Endothelial cell of umbilical vein (primary cell): ENCODE results near the gene TMEM145. TPM values are rescaled to one million over a fixed set of nuclear protein-coding genes. Genes with fewer than 3 reads are reported as not detected.

ENCODE experiments used
- BruUV-seq: library from RNA; stranded (reverse); fragments of 400-500 nt; replicated peaks from 2 replicates; lab custom pipeline; 2021; lab: Mats Ljungman, UMichigan
- CTCF ChIA-PET: fragments of 300-600, 350-600 bp; sonication (Branson Sonifier 250); formaldehyde crosslinking; loops from one replicate; lab custom pipeline; 2021; ENCODE audit warnings: antibody characterized with exemption, inconsistent platforms; lab: Charles Lee
- POLR2A ChIA-PET: fragments of 300-600, 350-600 bp; sonication (Branson Sonifier 250); formaldehyde crosslinking; loops from one replicate; lab custom pipeline; 2021; ENCODE audit warnings: antibody characterized with exemption, inconsistent platforms; lab: Charles Lee
- DNase-seq: peaks from one replicate; pipeline ENCODE4 v3.0.0-alpha.2; 2011; ENCODE audit warnings: low read depth, low spot score
- FAIRE-seq: peaks from 2 replicates; lab custom pipeline; 2011; peaks lifted over from hg19 to GRCh38; lab: Jason Lieb, UNC
- H2AFZ ChIP-seq: 2 replicates; pipeline ENCODE4 v1.6.0; 2012; ENCODE audit warnings: low read depth, low read length, control low read depth, inconsistent platforms
- H3K27ac ChIP-seq: 2 replicates; pipeline ENCODE4 v1.5.1; 2011; ENCODE audit warnings: low read depth, mild to moderate bottlenecking, control low read depth, low read length, moderate library complexity; ENCODE audit not compliant: insufficient read depth
- H3K27me3 ChIP-seq, 2 experiments: 2 replicates each; pipeline versions ENCODE4 v1.6.0 to v1.6.1; 2011; ENCODE audit warnings: low read length in 2 of 2, mixed read lengths in 1 of 2; ENCODE audit not compliant: control insufficient read depth in 2 of 2, insufficient read depth in 2 of 2
- H3K36me3 ChIP-seq, 2 experiments: 2 replicates in 1 of 2; 3 replicates in 1 of 2; pipeline ENCODE4 v1.5.1; 2011; ENCODE audit warnings: low read length in 2 of 2, mild to moderate bottlenecking in 1 of 2, moderate library complexity in 1 of 2; ENCODE audit not compliant: control insufficient read depth in 2 of 2, insufficient read depth in 2 of 2; ENCODE audit errors: extremely low read depth in 1 of 2
- H3K4me1 ChIP-seq: 3 replicates; pipeline ENCODE4 v1.5.1; 2011; ENCODE audit warnings: mild to moderate bottlenecking, low read length; ENCODE audit not compliant: control insufficient read depth, insufficient read depth; ENCODE audit errors: extremely low read depth
- H3K4me2 ChIP-seq: 2 replicates; pipeline ENCODE4 v1.6.1; 2011; ENCODE audit warnings: low read length, control low read depth, mixed read lengths; ENCODE audit not compliant: insufficient read depth
- H3K4me3 ChIP-seq, 3 experiments: fragments of 200-600 bp in 1 of 3; sonication (generic), shearing (Covaris generic) in 1 of 3; replicated peaks in 1 of 3; 2 replicates each; pipeline ENCODE4 v1.5.1; 2011 to 2016; ENCODE audit warnings: control low read depth in 3 of 3, low read length in 3 of 3, mild to moderate bottlenecking in 2 of 3, inconsistent platforms in 1 of 3, low read depth in 1 of 3, moderate library complexity in 1 of 3; ENCODE audit not compliant: insufficient read depth in 1 of 3
- H3K79me2 ChIP-seq: 2 replicates; pipeline ENCODE4 v1.6.0; 2012; ENCODE audit warnings: low read length, inconsistent platforms; ENCODE audit not compliant: control insufficient read depth, insufficient read depth
- H3K9ac ChIP-seq: replicated peaks from 2 replicates; pipeline ENCODE3; 2011; ENCODE audit warnings: low read length, control low read depth; ENCODE audit not compliant: insufficient read depth; ENCODE audit errors: extremely low read depth
- H3K9me1 ChIP-seq: replicated peaks from 3 replicates; pipeline ENCODE4 v1.6.0; 2011; ENCODE audit warnings: mild to moderate bottlenecking, low read length; ENCODE audit not compliant: control insufficient read depth, insufficient read depth; ENCODE audit errors: extremely low read depth
- H3K9me3 ChIP-seq: replicated peaks from 2 replicates; pipeline ENCODE4 v1.5.1; 2012; ENCODE audit warnings: low read length, inconsistent platforms; ENCODE audit not compliant: control insufficient read depth, insufficient read depth
- H4K20me1 ChIP-seq: replicated peaks from 2 replicates; pipeline ENCODE3; 2011; ENCODE audit warnings: mild to moderate bottlenecking, low read length; ENCODE audit not compliant: control insufficient read depth, insufficient read depth; ENCODE audit errors: extremely low read depth
- EZH2 ChIP-seq: IDR thresholded peaks from 2 replicates; pipeline ENCODE4 v1.6.1; 2012; ENCODE audit warnings: borderline replicate concordance, low read depth, mild to moderate bottlenecking, moderate library complexity, low read length, inconsistent platforms; ENCODE audit not compliant: severe bottlenecking
- FOS ChIP-seq: IDR thresholded peaks from 2 replicates; pipeline ENCODE4 v1.6.1; 2011; ENCODE audit warnings: mild to moderate bottlenecking, low read length, moderate library complexity, borderline replicate concordance; ENCODE audit not compliant: insufficient read depth
- GATA2 ChIP-seq: IDR thresholded peaks from 2 replicates; pipeline ENCODE4 v1.7.0; 2011; ENCODE audit warnings: low read depth, mild to moderate bottlenecking, moderate library complexity, mixed read lengths, low read length; ENCODE audit not compliant: insufficient read length, insufficient read depth
- JUN ChIP-seq: IDR thresholded peaks from 2 replicates; pipeline ENCODE4 v1.6.1; 2011; ENCODE audit warnings: borderline replicate concordance, low read depth; ENCODE audit not compliant: insufficient read length, insufficient read depth
- MAX ChIP-seq: IDR thresholded peaks from 2 replicates; pipeline ENCODE4 v1.6.1; 2011; ENCODE audit not compliant: insufficient read depth, insufficient read length
- MYC ChIP-seq: IDR thresholded peaks from one replicate; pipeline ENCODE4 v1.6.1; 2011; ENCODE audit warnings: mild to moderate bottlenecking, low read depth, low read length
- POLR2A ChIP-seq: IDR thresholded peaks from 2 replicates; pipeline ENCODE4 v1.6.1; 2012; ENCODE audit warnings: low read depth, mild to moderate bottlenecking, control low read depth, low read length
- POLR2AphosphoS5 ChIP-seq: IDR thresholded peaks from 2 replicates; pipeline ENCODE4 v1.6.1; 2012; ENCODE audit warnings: low read depth, mild to moderate bottlenecking, control low read depth, low read length, moderate library complexity; ENCODE audit not compliant: insufficient read depth
- dilution Hi-C: fragments of 300-500 bp; cut with MboI; formaldehyde crosslinking; loops from one replicate; pipeline ENCODE4 v1.15.0; 2019; ENCODE audit warnings: low sequenced_read_pairs; ENCODE audit not compliant: extremely low pct_ligation_motif_present
- intact Hi-C: fragments of 100-400 bp; cut with micrococcal nuclease; formaldehyde crosslinking; loops from one replicate; pipeline ENCODE4 v1.10.0; 2022
- polyA plus RNA-seq, 4 experiments: library from polyadenylated mRNA; depleted of rRNA in 3 of 4; stranded (reverse) in 3 of 4; unstranded in 1 of 4; fragments of >200 nt; gene quantifications; 2 replicates each; pipeline versions ENCODE4 v1.2.1 to v1.2.3, GENCODE V29; 2011 to 2012; ENCODE audit warnings: missing spikeins in 1 of 4
- total RNA-seq: library from RNA; stranded (reverse); gene quantifications from 2 replicates; pipeline ENCODE4 v1.2.3, GENCODE V29; 2021
- TF ChIP-seq, protein P1 (sequence below), 2 donors: IDR thresholded peaks; 1 replicate in 1 of 2; 2 replicates in 1 of 2; pipeline ENCODE4 v1.5.1; 2011; ENCODE audit warnings: low read length in 2 of 2, mild to moderate bottlenecking in 2 of 2, moderate library complexity in 2 of 2, control low read depth in 1 of 2, inconsistent platforms in 1 of 2, low read depth in 1 of 2; ENCODE audit not compliant: insufficient read depth in 1 of 2; ENCODE audit errors: extremely low read depth in 1 of 2

Gene TMEM145
- total and polyA plus RNA-seq, 2 donors (not counting 3 experiments of a cell fraction or from before 2014, with no cell fraction given): not detected

- Histone ChIP-seq H3K36me3 (peaks cover 14 to 58% of the 10 kb centered on the region in 2 experiments), H3K79me2 (no peaks in the 10 kb centered on the region), H3K4me2 (no peak overlapping the region), H3K27me3 (no peaks in the 10 kb centered on the region), H3K9me3 (no peaks in the 10 kb centered on the region), H3K9ac (no peak overlapping the region), H4K20me1 (no peaks in the 10 kb centered on the region), H3K9me1 (no peaks in the 10 kb centered on the region), H2AFZ (no peak overlapping the region), H3K27ac (no peak overlapping the region), H3K4me1 (no peaks in the 10 kb centered on the region), H3K4me3 (no peak overlapping the region)
- BruUV-seq: no TSS peak
- POLR2A ChIA-PET: no interaction called here
- FAIRE-seq (no peak), DNase-seq (no peak)
- no peak for TF ChIP-seq FOS
- TF ChIP-seq JUN: no peak
- no peak for TF ChIP-seq MAX
- TF ChIP-seq GATA2: no peak
- no peak for TF ChIP-seq MYC
- TF ChIP-seq POLR2AphosphoS5: no peak
- TF ChIP-seq, protein P1, sequence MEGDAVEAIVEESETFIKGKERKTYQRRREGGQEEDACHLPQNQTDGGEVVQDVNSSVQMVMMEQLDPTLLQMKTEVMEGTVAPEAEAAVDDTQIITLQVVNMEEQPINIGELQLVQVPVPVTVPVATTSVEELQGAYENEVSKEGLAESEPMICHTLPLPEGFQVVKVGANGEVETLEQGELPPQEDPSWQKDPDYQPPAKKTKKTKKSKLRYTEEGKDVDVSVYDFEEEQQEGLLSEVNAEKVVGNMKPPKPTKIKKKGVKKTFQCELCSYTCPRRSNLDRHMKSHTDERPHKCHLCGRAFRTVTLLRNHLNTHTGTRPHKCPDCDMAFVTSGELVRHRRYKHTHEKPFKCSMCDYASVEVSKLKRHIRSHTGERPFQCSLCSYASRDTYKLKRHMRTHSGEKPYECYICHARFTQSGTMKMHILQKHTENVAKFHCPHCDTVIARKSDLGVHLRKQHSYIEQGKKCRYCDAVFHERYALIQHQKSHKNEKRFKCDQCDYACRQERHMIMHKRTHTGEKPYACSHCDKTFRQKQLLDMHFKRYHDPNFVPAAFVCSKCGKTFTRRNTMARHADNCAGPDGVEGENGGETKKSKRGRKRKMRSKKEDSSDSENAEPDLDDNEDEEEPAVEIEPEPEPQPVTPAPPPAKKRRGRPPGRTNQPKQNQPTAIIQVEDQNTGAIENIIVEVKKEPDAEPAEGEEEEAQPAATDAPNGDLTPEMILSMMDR (IDR thresholded peaks at IDR 0.05; ENCODE audit: extremely low read depth in 1 of 2, insufficient read depth in 1 of 2, low read depth in 1 of 2, low read length in 2 of 2): no peak
- no peak for TF ChIP-seq EZH2
- no peak for TF ChIP-seq POLR2A
- dilution Hi-C loops (no loop called here), intact Hi-C loops (no loop called here)
- CTCF ChIA-PET: interaction anchor here (1.0 to 6.7 kb wide), 3 partner anchors 16 to 51 kb away, joined by 4 to 60 read pairs (median 8); no protein-coding TSS in a partner anchor
These were observed 18.5 kb upstream of the TMEM145 start for GRCh38 chr19:42294471-42295137.
